ENCODE measurements around the gene ARHGEF3.

Gene ARHGEF3

GRCh38 chr3:56810577-56811545, 9.1 kb upstream of the ARHGEF3 start:
- H3K4me3 ChIP-seq (ENCODE audit: low read length) = no peak overlapping the region
- no peak overlapping the region for H3K27ac ChIP-seq (ENCODE audit: low read length)
- H2AFZ ChIP-seq (ENCODE audit: low read depth, low read length) = no peak overlapping the region
- H3K4me2 ChIP-seq (ENCODE audit: low read length) = no peak overlapping the region
- no peaks in the 10 kb centered on the region for H3K9me3 ChIP-seq (ENCODE audit: insufficient read depth, low read length)
- no peaks in the 10 kb centered on the region for H3K79me2 ChIP-seq (ENCODE audit: low read length)
- H3K27me3 ChIP-seq (ENCODE audit: low read depth, low read length) = no peaks in the 10 kb centered on the region
- no peak overlapping the region for H3K9ac ChIP-seq (ENCODE audit: low read length)
- no peaks in the 10 kb centered on the region for H3K36me3 ChIP-seq (replicated peaks; ENCODE audit: low read depth, low read length)
- peaks cover 16% of the 10 kb centered on the region for H3K4me1 ChIP-seq (ENCODE audit: low read length)
- H4K20me1 ChIP-seq (ENCODE audit: insufficient read depth, low read length) = no peaks in the 10 kb centered on the region
- TF ChIP-seq, protein P1, sequence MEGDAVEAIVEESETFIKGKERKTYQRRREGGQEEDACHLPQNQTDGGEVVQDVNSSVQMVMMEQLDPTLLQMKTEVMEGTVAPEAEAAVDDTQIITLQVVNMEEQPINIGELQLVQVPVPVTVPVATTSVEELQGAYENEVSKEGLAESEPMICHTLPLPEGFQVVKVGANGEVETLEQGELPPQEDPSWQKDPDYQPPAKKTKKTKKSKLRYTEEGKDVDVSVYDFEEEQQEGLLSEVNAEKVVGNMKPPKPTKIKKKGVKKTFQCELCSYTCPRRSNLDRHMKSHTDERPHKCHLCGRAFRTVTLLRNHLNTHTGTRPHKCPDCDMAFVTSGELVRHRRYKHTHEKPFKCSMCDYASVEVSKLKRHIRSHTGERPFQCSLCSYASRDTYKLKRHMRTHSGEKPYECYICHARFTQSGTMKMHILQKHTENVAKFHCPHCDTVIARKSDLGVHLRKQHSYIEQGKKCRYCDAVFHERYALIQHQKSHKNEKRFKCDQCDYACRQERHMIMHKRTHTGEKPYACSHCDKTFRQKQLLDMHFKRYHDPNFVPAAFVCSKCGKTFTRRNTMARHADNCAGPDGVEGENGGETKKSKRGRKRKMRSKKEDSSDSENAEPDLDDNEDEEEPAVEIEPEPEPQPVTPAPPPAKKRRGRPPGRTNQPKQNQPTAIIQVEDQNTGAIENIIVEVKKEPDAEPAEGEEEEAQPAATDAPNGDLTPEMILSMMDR (IDR thresholded peaks at IDR 0.05; ENCODE audit: low read depth, low read length) = no peak
- TF ChIP-seq EZH2phosphoT487 (IDR thresholded peaks at IDR 0.05; ENCODE audit: low read depth) = no peak

GRCh38 chr3:56806407-56806806, 4.7 kb upstream of the ARHGEF3 start:
- no peaks in the 10 kb centered on the region for H4K20me1 ChIP-seq (ENCODE audit: insufficient read depth, low read length)
- no peak overlapping the region for H3K4me2 ChIP-seq (ENCODE audit: low read length)
- no peaks in the 10 kb centered on the region for H3K27me3 ChIP-seq (ENCODE audit: low read depth, low read length)
- no peak for TF ChIP-seq EZH2phosphoT487 (IDR thresholded peaks at IDR 0.05; ENCODE audit: low read depth)
- TF ChIP-seq, protein P1 (IDR thresholded peaks at IDR 0.05; ENCODE audit: low read depth, low read length) = no peak
- no peaks in the 10 kb centered on the region for H3K9me3 ChIP-seq (ENCODE audit: insufficient read depth, low read length)
- no peak overlapping the region for H3K27ac ChIP-seq (ENCODE audit: low read length)
- H3K4me3 ChIP-seq (ENCODE audit: low read length) = no peak overlapping the region
- H3K9ac ChIP-seq (ENCODE audit: low read length) = no peak overlapping the region
- no peak overlapping the region for H2AFZ ChIP-seq (ENCODE audit: low read depth, low read length)
- H3K4me1 ChIP-seq (ENCODE audit: low read length) = peaks cover 6% of the 10 kb centered on the region
- no peaks in the 10 kb centered on the region for H3K79me2 ChIP-seq (ENCODE audit: low read length)
- no peaks in the 10 kb centered on the region for H3K36me3 ChIP-seq (replicated peaks; ENCODE audit: low read depth, low read length)

GRCh38 chr3:56802790-56803189, 1.0 kb upstream of the ARHGEF3 start:
- no peaks in the 10 kb centered on the region for H3K9me3 ChIP-seq (ENCODE audit: insufficient read depth, low read length)
- no peaks in the 10 kb centered on the region for H3K36me3 ChIP-seq (replicated peaks; ENCODE audit: low read depth, low read length)
- TF ChIP-seq, protein P1 (IDR thresholded peaks at IDR 0.05; ENCODE audit: low read depth, low read length) = no peak
- TF ChIP-seq EZH2phosphoT487 (IDR thresholded peaks at IDR 0.05; ENCODE audit: low read depth) = no peak
- peak overlapping the region; percentile 94 for H3K4me2 ChIP-seq (ENCODE audit: low read length)
- H3K27me3 ChIP-seq (ENCODE audit: low read depth, low read length) = peaks cover 4% of the 10 kb centered on the region; the same call in 1 of the 2 replicates
- H4K20me1 ChIP-seq (ENCODE audit: insufficient read depth, low read length) = 0 out of 2 replicates have a peak, but pooled peaks cover 6% of the 10 kb centered on the region
- peak overlapping the region; percentile 66 for H3K9ac ChIP-seq (ENCODE audit: low read length)
- H3K4me1 ChIP-seq (ENCODE audit: low read length) = peaks cover 38% of the 10 kb centered on the region
- peaks cover 2% of the 10 kb centered on the region; the same call in 1 of the 2 replicates for H3K79me2 ChIP-seq (ENCODE audit: low read length)
- H3K4me3 ChIP-seq (ENCODE audit: low read length) = peak overlapping the region; percentile 85
- no peak overlapping the region for H2AFZ ChIP-seq (ENCODE audit: low read depth, low read length)
- no peak overlapping the region for H3K27ac ChIP-seq (ENCODE audit: low read length)

GRCh38 chr3:56802378-56802745, 613 bp upstream of the ARHGEF3 start:
- Histone ChIP-seq H3K4me1 (ENCODE audit: low read length) (peaks cover 42% of the 10 kb centered on the region), H3K9ac (ENCODE audit: low read length) (peak overlapping the region; percentile 66), H4K20me1 (ENCODE audit: insufficient read depth, low read length) (0 out of 2 replicates have a peak, but pooled peaks cover 6% of the 10 kb centered on the region), H3K36me3 (replicated peaks; ENCODE audit: low read depth, low read length) (no peaks in the 10 kb centered on the region), H3K79me2 (ENCODE audit: low read length) (peaks cover 3% of the 10 kb centered on the region; the same call in 1 of the 2 replicates), H3K27me3 (ENCODE audit: low read depth, low read length) (peaks cover 4% of the 10 kb centered on the region; the same call in 1 of the 2 replicates), H3K4me3 (ENCODE audit: low read length) (peak overlapping the region; percentile 85), H3K9me3 (ENCODE audit: insufficient read depth, low read length) (no peaks in the 10 kb centered on the region), H2AFZ (ENCODE audit: low read depth, low read length) (peak overlapping the region; percentile 88; the same call in 1 of the 2 replicates), H3K27ac (ENCODE audit: low read length) (no peak overlapping the region), H3K4me2 (ENCODE audit: low read length) (peak overlapping the region; percentile 94)
- TF ChIP-seq, protein P1 (IDR thresholded peaks at IDR 0.05; ENCODE audit: low read depth, low read length) = no peak
- TF ChIP-seq EZH2phosphoT487 (IDR thresholded peaks at IDR 0.05; ENCODE audit: low read depth) = no peak

Measured in OCI-LY3 (cell line).